8988T (cell line): Measurements from ENCODE around the gene TXNDC17.
A peak's percentile ranks its signal among the peaks of the same experiment; 100 is the strongest.
"Not testable (repeated sequence)": the region's sequence is repeated elsewhere in the genome, so short reads cannot be mapped to it uniquely, and the experiment has no call there.

Experiments used
- DNase-seq: peaks from one replicate; pipeline ENCODE4 v3.0.0; 2011

TXNDC17 gene

GRCh38 chr17:6638046-6638908, 2.6 kb upstream of the TXNDC17 start:
- no peak for DNase-seq

GRCh38 chr17:6639014-6639585, 1.8 kb upstream of the TXNDC17 start:
- DNase-seq, result no peak

- DNase-seq, result no peak
These were observed 999 bp upstream of the TXNDC17 start for GRCh38 chr17:6639586-6640535.

GRCh38 chr17:6641247-6641863, 495 bp downstream of the TXNDC17 start:
- DNase-seq, result no peak

- DNase-seq, result no peak
These were observed 1.7 kb downstream of the TXNDC17 start for GRCh38 chr17:6642592-6642991.

- no peak for DNase-seq
These were observed 2.7 kb downstream of the TXNDC17 start for GRCh38 chr17:6643451-6644125.

- DNase-seq, result no peak
These were observed 7.3 kb downstream of the TXNDC17 start for GRCh38 chr17:6648181-6648580.

- peak; percentile 82 for DNase-seq
These were observed 10.6 kb downstream of the TXNDC17 start, which contains the start of the genes C17orf100 and MED31 for GRCh38 chr17:6651354-6651918. Gene C17orf100 (plus strand): TSS chr17:6651762. CDS start chr17:6651914, 152 bp downstream. Gene MED31 (minus strand): TSS chr17:6651605. CDS start chr17:6651528, 77 bp downstream.

GRCh38 chr17:6651919-6652452, 11.1 kb downstream of the TXNDC17 start:
- DNase-seq, result no peak

- no peak for DNase-seq
These were observed 14.2 kb downstream of the TXNDC17 start for GRCh38 chr17:6654841-6655731.

- not testable (repeated sequence) for DNase-seq
These were observed 15.0 kb downstream of the TXNDC17 start for GRCh38 chr17:6655732-6656361.

GRCh38 chr17:6656797-6657632, 16.2 kb downstream of the TXNDC17 start:
- not testable (repeated sequence) for DNase-seq

- DNase-seq, result no peak
These were observed 16.9 kb downstream of the TXNDC17 start for GRCh38 chr17:6657633-6658287.

- not testable (repeated sequence) for DNase-seq
These were observed 17.6 kb downstream of the TXNDC17 start for GRCh38 chr17:6658411-6658810.

- DNase-seq, result no peak
These were observed 19.2 kb downstream of the TXNDC17 start for GRCh38 chr17:6660101-6660500.

GRCh38 chr17:6660805-6661463, 20.1 kb downstream of the TXNDC17 start:
- DNase-seq, result no peak

GRCh38 chr17:6661464-6661848, 20.6 kb downstream of the TXNDC17 start:
- no peak for DNase-seq

GRCh38 chr17:6663200-6663599, 22.3 kb downstream of the TXNDC17 start:
- DNase-seq, result not testable (repeated sequence)
